HepG2 (cell line): ENCODE data around the gene STX5. TPM values are rescaled to one million over a fixed set of nuclear protein-coding genes. Genes with fewer than 3 reads are reported as not detected.

ENCODE experiments used
- AGO1 ChIP-seq: fragments of 200-400 bp; formaldehyde crosslinking; IDR thresholded peaks from 2 replicates; pipeline ENCODE4 v1.6.1; 2017; ENCODE audit warnings: mild to moderate bottlenecking, low read depth, low read length, moderate library complexity; ENCODE audit not compliant: poor library complexity, severe bottlenecking
- CHCHD3 ChIP-seq: sonication (generic); formaldehyde crosslinking; IDR thresholded peaks from 2 replicates; pipeline ENCODE4 v1.8.0; 2022; ENCODE audit warnings: mild to moderate bottlenecking, missing genetic modification reagents, moderate library complexity
- DNMT3B ChIP-seq: conservative IDR thresholded peaks from 2 replicates; pipeline ENCODE4 v1.6.1; 2016; ENCODE audit warnings: missing biosample characterization, control low read depth
- E2F5 ChIP-seq: sonication (generic); formaldehyde crosslinking; conservative IDR thresholded peaks from 2 replicates; pipeline ENCODE4 v1.4.0; 2020; ENCODE audit warnings: missing genetic modification reagents
- EHMT2 ChIP-seq: fragments of 200-600 bp; sonication (generic); IDR thresholded peaks from 2 replicates; pipeline ENCODE4 v1.7.0; 2017; ENCODE audit warnings: antibody characterized with exemption, low read depth, low read length, borderline replicate concordance
- FIP1L1 ChIP-seq: fragments of 200-400 bp; formaldehyde crosslinking; IDR thresholded peaks from 2 replicates; pipeline ENCODE4 v1.6.1; 2018; ENCODE audit warnings: low read depth, mild to moderate bottlenecking, low read length, moderate library complexity, borderline replicate concordance; ENCODE audit not compliant: insufficient read depth
- HMGA1 ChIP-seq: sonication (generic); formaldehyde crosslinking; conservative IDR thresholded peaks from 2 replicates; pipeline ENCODE4 v1.4.0; 2020; ENCODE audit warnings: missing genetic modification reagents
- KAT2B ChIP-seq: fragments of 150-350 bp; IDR thresholded peaks from 2 replicates; pipeline ENCODE4 v1.6.1; 2014; ENCODE audit warnings: low read depth, low read length, borderline replicate concordance
- KAT7 ChIP-seq: IDR thresholded peaks from 2 replicates; pipeline ENCODE4 v1.6.1; 2018; ENCODE audit warnings: borderline replicate concordance, missing compliant biosample characterization
- KDM2A ChIP-seq: sonication (generic); formaldehyde crosslinking; IDR thresholded peaks from 2 replicates; pipeline ENCODE4 v1.4.0; 2020; ENCODE audit warnings: low read depth, missing genetic modification reagents, borderline replicate concordance
- MATR3 ChIP-seq: sonication (generic); formaldehyde crosslinking; IDR thresholded peaks from 2 replicates; pipeline ENCODE4 v1.4.0; 2020; ENCODE audit warnings: missing genetic modification reagents
- MIER2 ChIP-seq: IDR thresholded peaks from 2 replicates; pipeline ENCODE4 v1.6.1; 2016; ENCODE audit warnings: missing biosample characterization, missing genetic modification reagents
- MTA1 ChIP-seq: sonication (generic); formaldehyde crosslinking; IDR thresholded peaks from 2 replicates; pipeline ENCODE4 v1.4.0; 2020; ENCODE audit warnings: missing genetic modification reagents, mild to moderate bottlenecking, borderline replicate concordance
- MYNN ChIP-seq: sonication (generic); formaldehyde crosslinking; IDR thresholded peaks from 2 replicates; pipeline ENCODE4 v1.4.0; 2020; ENCODE audit warnings: mild to moderate bottlenecking, low read depth, missing genetic modification reagents
- NAIF1 ChIP-seq: sonication (generic); formaldehyde crosslinking; IDR thresholded peaks from 2 replicates; pipeline ENCODE4 v1.5.0; 2020; ENCODE audit warnings: mild to moderate bottlenecking, missing genetic modification reagents, borderline replicate concordance
- PAX8 ChIP-seq: sonication (generic); formaldehyde crosslinking; IDR thresholded peaks from 2 replicates; pipeline ENCODE4 v1.8.0; 2022; ENCODE audit warnings: mild to moderate bottlenecking, missing genetic modification reagents, borderline replicate concordance
- SALL1 ChIP-seq: sonication (generic); formaldehyde crosslinking; IDR thresholded peaks from 2 replicates; pipeline ENCODE4 v1.8.0; 2022; ENCODE audit warnings: mild to moderate bottlenecking, missing genetic modification reagents
- SNRNP70 ChIP-seq: fragments of 200-400 bp; formaldehyde crosslinking; IDR thresholded peaks from 2 replicates; pipeline ENCODE4 v1.6.1; 2017; ENCODE audit warnings: mild to moderate bottlenecking, low read depth, low read length, moderate library complexity
- SUZ12 ChIP-seq: fragments of 150-350 bp; IDR thresholded peaks from 2 replicates; pipeline ENCODE4 v1.6.1; 2014; ENCODE audit warnings: low read depth, low read length
- TAF1 ChIP-seq: sonication (generic); formaldehyde crosslinking; IDR thresholded peaks from 2 replicates; pipeline ENCODE4 v1.4.0; 2020; ENCODE audit warnings: missing genetic modification reagents
- ZNF280B ChIP-seq: sonication (generic); formaldehyde crosslinking; IDR thresholded peaks from 2 replicates; pipeline ENCODE4 v1.5.0; 2020; ENCODE audit warnings: missing genetic modification reagents, mild to moderate bottlenecking, borderline replicate concordance
- ZNF616 ChIP-seq: sonication (generic); formaldehyde crosslinking; IDR thresholded peaks from 2 replicates; pipeline ENCODE4 v1.5.0; 2020; ENCODE audit warnings: low read depth, mild to moderate bottlenecking, missing genetic modification reagents
- ZNF777 ChIP-seq: sonication (generic); formaldehyde crosslinking; IDR thresholded peaks from 2 replicates; pipeline ENCODE4 v1.4.0; 2020; ENCODE audit warnings: missing genetic modification reagents
- ZNF792 ChIP-seq: IDR thresholded peaks from 2 replicates; pipeline ENCODE4 v1.6.1; 2016
- polyA plus RNA-seq, 8 experiments: library from polyadenylated mRNA; depleted of rRNA in 3 of 8; stranded (reverse) in 7 of 8; unstranded in 1 of 8; fragments of >200 nt; fragmentation: Illumina TruSeq in 4 of 8; extraction: Trizol in 4 of 8; gene quantifications; 2 replicates each; pipeline versions ENCODE4 v1.2.1 to v1.2.3, GENCODE V29; 2011 to 2016; ENCODE audit warnings: low read depth in 4 of 8, missing spikeins in 1 of 8, mixed read lengths in 1 of 8; ENCODE audit not compliant: insufficient read depth in 1 of 8
- total RNA-seq, 5 experiments: library from RNA; depleted of rRNA; stranded (reverse); fragments of >200 nt; fragmentation: Illumina TruSeq; extraction: Trizol; gene quantifications; 2 replicates each; pipeline ENCODE4 v1.2.3, GENCODE V29; 2016; ENCODE audit warnings: low read depth in 1 of 5
- TF ChIP-seq, protein P1 (sequence below): fragments of 450-650 bp; IDR thresholded peaks from 2 replicates; pipeline ENCODE4 v1.6.1; 2017
- TF ChIP-seq, protein P2 (sequence below): sonication (generic); formaldehyde crosslinking; IDR thresholded peaks from 2 replicates; pipeline ENCODE4 v1.5.0; 2020; ENCODE audit warnings: mild to moderate bottlenecking, missing genetic modification reagents

The STX5 gene
- total and polyA plus RNA-seq, 2 of the 13 experiments (the other 11 are each of a cell fraction or from before 2014, with no cell fraction given), result 26.9 to 30.0 TPM

- TF ChIP-seq EHMT2, result no peak
- TF ChIP-seq SALL1, result peak; percentile 20; the same call in 1 of the 2 replicates
- no peak; the same call in 1 of the 2 replicates for TF ChIP-seq TAF1 (CRISPR knock-in tag)
- no peak for TF ChIP-seq PAX8 (CRISPR knock-in tag)
- no peak for TF ChIP-seq MIER2 (CRISPR knock-in tag)
- TF ChIP-seq AGO1, result no peak
- TF ChIP-seq HMGA1, result no peak
- TF ChIP-seq E2F5 (CRISPR knock-in tag), result no peak
- no peak for TF ChIP-seq SUZ12
- TF ChIP-seq ZNF616 (CRISPR knock-in tag), result 0 out of 2 replicates have a peak, but pooled peaks have one; percentile 39
- TF ChIP-seq KAT2B, result no peak
- no peak for TF ChIP-seq CHCHD3 (CRISPR knock-in tag)
- no peak; the same call in 1 of the 2 replicates for TF ChIP-seq ZNF777
- TF ChIP-seq ZNF792 (CRISPR knock-in tag), result no peak
- TF ChIP-seq KDM2A (CRISPR knock-in tag), result no peak
- TF ChIP-seq DNMT3B (CRISPR knock-in tag), result no peak
- TF ChIP-seq, protein P1, sequence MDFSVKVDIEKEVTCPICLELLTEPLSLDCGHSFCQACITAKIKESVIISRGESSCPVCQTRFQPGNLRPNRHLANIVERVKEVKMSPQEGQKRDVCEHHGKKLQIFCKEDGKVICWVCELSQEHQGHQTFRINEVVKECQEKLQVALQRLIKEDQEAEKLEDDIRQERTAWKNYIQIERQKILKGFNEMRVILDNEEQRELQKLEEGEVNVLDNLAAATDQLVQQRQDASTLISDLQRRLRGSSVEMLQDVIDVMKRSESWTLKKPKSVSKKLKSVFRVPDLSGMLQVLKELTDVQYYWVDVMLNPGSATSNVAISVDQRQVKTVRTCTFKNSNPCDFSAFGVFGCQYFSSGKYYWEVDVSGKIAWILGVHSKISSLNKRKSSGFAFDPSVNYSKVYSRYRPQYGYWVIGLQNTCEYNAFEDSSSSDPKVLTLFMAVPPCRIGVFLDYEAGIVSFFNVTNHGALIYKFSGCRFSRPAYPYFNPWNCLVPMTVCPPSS, result no peak
- no peak for TF ChIP-seq FIP1L1
- TF ChIP-seq SNRNP70, result no peak
- TF ChIP-seq MATR3, result no peak
- no peak for TF ChIP-seq NAIF1 (CRISPR knock-in tag)
- TF ChIP-seq ZNF280B (CRISPR knock-in tag), result peak; percentile 79; the same call in 1 of the 2 replicates
- no peak for TF ChIP-seq KAT7 (CRISPR knock-in tag)
- TF ChIP-seq MTA1 (CRISPR knock-in tag), result 0 out of 2 replicates have a peak, but pooled peaks have one; percentile 13
- no peak for TF ChIP-seq MYNN
- TF ChIP-seq, protein P2, sequence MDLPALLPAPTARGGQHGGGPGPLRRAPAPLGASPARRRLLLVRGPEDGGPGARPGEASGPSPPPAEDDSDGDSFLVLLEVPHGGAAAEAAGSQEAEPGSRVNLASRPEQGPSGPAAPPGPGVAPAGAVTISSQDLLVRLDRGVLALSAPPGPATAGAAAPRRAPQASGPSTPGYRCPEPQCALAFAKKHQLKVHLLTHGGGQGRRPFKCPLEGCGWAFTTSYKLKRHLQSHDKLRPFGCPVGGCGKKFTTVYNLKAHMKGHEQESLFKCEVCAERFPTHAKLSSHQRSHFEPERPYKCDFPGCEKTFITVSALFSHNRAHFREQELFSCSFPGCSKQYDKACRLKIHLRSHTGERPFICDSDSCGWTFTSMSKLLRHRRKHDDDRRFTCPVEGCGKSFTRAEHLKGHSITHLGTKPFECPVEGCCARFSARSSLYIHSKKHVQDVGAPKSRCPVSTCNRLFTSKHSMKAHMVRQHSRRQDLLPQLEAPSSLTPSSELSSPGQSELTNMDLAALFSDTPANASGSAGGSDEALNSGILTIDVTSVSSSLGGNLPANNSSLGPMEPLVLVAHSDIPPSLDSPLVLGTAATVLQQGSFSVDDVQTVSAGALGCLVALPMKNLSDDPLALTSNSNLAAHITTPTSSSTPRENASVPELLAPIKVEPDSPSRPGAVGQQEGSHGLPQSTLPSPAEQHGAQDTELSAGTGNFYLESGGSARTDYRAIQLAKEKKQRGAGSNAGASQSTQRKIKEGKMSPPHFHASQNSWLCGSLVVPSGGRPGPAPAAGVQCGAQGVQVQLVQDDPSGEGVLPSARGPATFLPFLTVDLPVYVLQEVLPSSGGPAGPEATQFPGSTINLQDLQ (CRISPR knock-in tag), result 0 out of 2 replicates have a peak, but pooled peaks have one; percentile 30
Measured at GRCh38 chr11:62842171-62842741, 10.4 kb upstream of the STX5 start (continued).
